GM19455 (cell line): ENCODE results near the gene MAPK8.
"Not testable (repeated sequence)": the region's sequence is repeated elsewhere in the genome, so short reads cannot be mapped to it uniquely, and the experiment has no call there.

Experiments used
- ATAC-seq: cut with Tn5 transposase; IDR thresholded peaks from one replicate; pipeline ENCODE4 v1.9.1; 2021; ENCODE audit not compliant: unreplicated experiment

The MAPK8 gene

GRCh38 chr10:48414778-48415177, 108.3 kb downstream of the MAPK8 start:
- ATAC-seq, result no peak

GRCh38 chr10:48416584-48417232, 110.2 kb downstream of the MAPK8 start:
- no peak for ATAC-seq

GRCh38 chr10:48417374-48417773, 110.9 kb downstream of the MAPK8 start:
- ATAC-seq, result no peak

- ATAC-seq, result no peak
These were observed 111.8 kb downstream of the MAPK8 start for GRCh38 chr10:48418189-48418788.

GRCh38 chr10:48419714-48420113, 113.2 kb downstream of the MAPK8 start:
- ATAC-seq, result no peak

GRCh38 chr10:48421862-48422261, 115.4 kb downstream of the MAPK8 start:
- not testable (repeated sequence) for ATAC-seq

- no peak for ATAC-seq
These were observed 117.4 kb downstream of the MAPK8 start for GRCh38 chr10:48423884-48424283.

GRCh38 chr10:48428896-48429295, 122.4 kb downstream of the MAPK8 start:
- ATAC-seq, result no peak

- ATAC-seq, result no peak
These were observed 122.8 kb downstream of the MAPK8 start for GRCh38 chr10:48429309-48429708.

GRCh38 chr10:48430402-48430993, 124.0 kb downstream of the MAPK8 start:
- ATAC-seq, result no peak

GRCh38 chr10:48431871-48432270, 125.4 kb downstream of the MAPK8 start:
- ATAC-seq, result no peak

GRCh38 chr10:48437546-48437945, 131.1 kb downstream of the MAPK8 start:
- ATAC-seq, result no peak

- no peak for ATAC-seq
These were observed 132.6 kb downstream of the MAPK8 start for GRCh38 chr10:48439031-48439430.

GRCh38 chr10:48439581-48440041, 133.1 kb downstream of the MAPK8 start:
- no peak for ATAC-seq

GRCh38 chr10:48440771-48441170, 134.3 kb downstream of the MAPK8 start:
- no peak for ATAC-seq

- no peak for ATAC-seq
These were observed 135.8 kb downstream of the MAPK8 start for GRCh38 chr10:48442090-48442808.

GRCh38 chr10:48442809-48443177, 136.3 kb downstream of the MAPK8 start:
- no peak for ATAC-seq

- no peak for ATAC-seq
These were observed 137.8 kb downstream of the MAPK8 start for GRCh38 chr10:48444266-48444665.

GRCh38 chr10:48444861-48445841, 138.7 kb downstream of the MAPK8 start:
- ATAC-seq, result no peak

- no peak for ATAC-seq
These were observed 139.5 kb downstream of the MAPK8 start for GRCh38 chr10:48445932-48446331.

GRCh38 chr10:48446785-48447184, 140.3 kb downstream of the MAPK8 start:
- no peak for ATAC-seq
